HG03108 (cell line): ENCODE results near the gene SLC6A16.

ENCODE experiments used
- ATAC-seq: cut with Tn5 transposase; IDR thresholded peaks from one replicate; pipeline ENCODE4 v1.9.1; 2021; ENCODE audit warnings: moderate library complexity; ENCODE audit not compliant: unreplicated experiment

Gene SLC6A16

GRCh38 chr19:49347191-49347590 is 22.2 kb upstream of the SLC6A16 start:
- no peak for ATAC-seq

- ATAC-seq, result no peak
These were observed 19.8 kb upstream of the SLC6A16 start for GRCh38 chr19:49344505-49345423.

GRCh38 chr19:49343123-49343522 is 18.1 kb upstream of the SLC6A16 start:
- no peak for ATAC-seq

- ATAC-seq, result no peak
These were observed 17.3 kb upstream of the SLC6A16 start for GRCh38 chr19:49342291-49342721.

- ATAC-seq, result no peak
These were observed 16.1 kb upstream of the SLC6A16 start for GRCh38 chr19:49340865-49341718.

GRCh38 chr19:49340069-49340864 is 15.3 kb upstream of the SLC6A16 start:
- peak; percentile 54 for ATAC-seq

- no peak for ATAC-seq
These were observed 14.5 kb upstream of the SLC6A16 start for GRCh38 chr19:49339301-49340068.

GRCh38 chr19:49338691-49339300 is 13.8 kb upstream of the SLC6A16 start:
- no peak for ATAC-seq

GRCh38 chr19:49338023-49338677 is 13.2 kb upstream of the SLC6A16 start:
- ATAC-seq, result no peak

- ATAC-seq, result no peak
These were observed 12.5 kb upstream of the SLC6A16 start for GRCh38 chr19:49337267-49338022.

- ATAC-seq, result no peak
These were observed 11.7 kb upstream of the SLC6A16 start for GRCh38 chr19:49336482-49337266.

GRCh38 chr19:49335784-49336481 is 10.9 kb upstream of the SLC6A16 start:
- ATAC-seq, result no peak

GRCh38 chr19:49335071-49335783 is 10.2 kb upstream of the SLC6A16 start, which contains the start of gene CD37:
CD37 (plus strand) TSS chr19:49335406; CDS start chr19:49335541, 135 bp downstream.
- no peak for ATAC-seq

- peak; percentile 66 for ATAC-seq
These were observed 8.9 kb upstream of the SLC6A16 start for GRCh38 chr19:49333811-49334288.

GRCh38 chr19:49333418-49333805 is 8.4 kb upstream of the SLC6A16 start:
- no peak for ATAC-seq
